ENCODE data around the gene VIM. TPM values are rescaled to one million over a fixed set of nuclear protein-coding genes. Genes with fewer than 3 reads are reported as not detected.

VIM gene
- total and polyA plus RNA-seq, 10 of the 15 experiments (the other 5 are each of a cell fraction or from before 2014, with no cell fraction given), result 44.2 to 287 (median 188) TPM

DNA sequence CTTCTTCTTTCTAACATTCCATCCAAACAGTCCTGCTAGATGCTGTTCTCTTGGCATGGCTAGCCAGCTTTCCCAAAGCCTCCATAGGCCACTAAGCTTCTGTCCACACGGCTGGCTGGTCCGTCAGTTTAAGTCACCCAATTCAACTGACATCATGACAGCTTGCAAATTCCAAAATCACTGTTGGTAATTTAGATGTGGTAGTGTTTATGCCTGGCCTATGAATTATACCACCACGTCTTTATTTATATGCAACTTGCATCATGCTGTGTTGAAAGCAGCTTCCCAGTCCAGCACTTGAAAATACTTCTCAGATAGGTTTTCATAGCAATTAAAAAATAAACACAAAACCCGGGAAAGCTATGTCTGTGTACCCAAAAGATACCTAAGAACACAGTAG is 2.2 kb upstream of the VIM start:
- H3K27me3 ChIP-seq (replicated peaks in 1 of 2; ENCODE audit: control insufficient read depth in 2 of 2, insufficient read depth in 2 of 2, low read length in 1 of 2), result no peaks in the 10 kb centered on the region; a peak in 1 of 4 replicates
- intact Hi-C loops (cut with micrococcal nuclease; ENCODE audit: unreplicated experiment) (no loop called here), in situ Hi-C loops (cut with MboI) (no loop called here)
- H4K20me1 ChIP-seq (ENCODE audit: control insufficient read depth, insufficient read depth), result no peaks in the 10 kb centered on the region
- no peak overlapping the region for H3K27ac ChIP-seq (ENCODE audit: control insufficient read depth, insufficient read depth)
- no peak overlapping the region for H2AFZ ChIP-seq (ENCODE audit: control insufficient read depth, low read depth, low read length)
- H3K79me2 ChIP-seq (ENCODE audit: control insufficient read depth, insufficient read depth, low read length), result no peaks in the 10 kb centered on the region
- ATAC-seq, result no peak
- POLR2A ChIA-PET, result no interaction called here
- SMC1A ChIA-PET (ENCODE audit: uncharacterized antibody, unreplicated experiment), result interaction anchor here (2.4 kb wide), 1 partner anchor 12 kb away, joined by 7 read pairs; no protein-coding TSS in a partner anchor
- H3K9ac ChIP-seq (ENCODE audit: control insufficient read depth, insufficient read depth, low read length), result no peak overlapping the region
- DNase-seq (ENCODE audit: low read depth, low spot score), result no peak
- RAD21 ChIA-PET (ENCODE audit: unreplicated experiment), result interaction anchor here (1.3 kb wide), 1 partner anchor 74 kb away, joined by 3 read pairs; no protein-coding TSS in a partner anchor
- H3K36me3 ChIP-seq (ENCODE audit: control insufficient read depth in 2 of 2, insufficient read depth in 2 of 2, low read length in 1 of 2), result no peaks in the 10 kb centered on the region
- no peak overlapping the region for H3K4me3 ChIP-seq
- peaks cover 21% of the 10 kb centered on the region for H3K4me1 ChIP-seq (ENCODE audit: control insufficient read depth, insufficient read depth, low read length)
- no TSS peak for BruUV-seq (replicated peaks)
- CTCF ChIA-PET, result interaction anchor here (1.9 kb wide), 1 partner anchor 25 kb away, joined by 5 read pairs; the partner anchor contains the start of gene TRDMT1
- H3K9me3 ChIP-seq (replicated peaks; ENCODE audit: control insufficient read depth, insufficient read depth, low read length), result no peaks in the 10 kb centered on the region
- no peak for FAIRE-seq
- no peak overlapping the region for H3K4me2 ChIP-seq (ENCODE audit: control insufficient read depth, insufficient read depth)
- 76% methylated on average over 4 of the region's 4 CpGs for WGBS (ENCODE audit: insufficient coverage, insufficient replicate concordance, low lambda C conversion rate, missing lambda C conversion rate)
- no peak for TF ChIP-seq RAD21 (IDR thresholded peaks at IDR 0.05; ENCODE audit: insufficient read depth, low read depth, low read length)
- TF ChIP-seq, protein P1, sequence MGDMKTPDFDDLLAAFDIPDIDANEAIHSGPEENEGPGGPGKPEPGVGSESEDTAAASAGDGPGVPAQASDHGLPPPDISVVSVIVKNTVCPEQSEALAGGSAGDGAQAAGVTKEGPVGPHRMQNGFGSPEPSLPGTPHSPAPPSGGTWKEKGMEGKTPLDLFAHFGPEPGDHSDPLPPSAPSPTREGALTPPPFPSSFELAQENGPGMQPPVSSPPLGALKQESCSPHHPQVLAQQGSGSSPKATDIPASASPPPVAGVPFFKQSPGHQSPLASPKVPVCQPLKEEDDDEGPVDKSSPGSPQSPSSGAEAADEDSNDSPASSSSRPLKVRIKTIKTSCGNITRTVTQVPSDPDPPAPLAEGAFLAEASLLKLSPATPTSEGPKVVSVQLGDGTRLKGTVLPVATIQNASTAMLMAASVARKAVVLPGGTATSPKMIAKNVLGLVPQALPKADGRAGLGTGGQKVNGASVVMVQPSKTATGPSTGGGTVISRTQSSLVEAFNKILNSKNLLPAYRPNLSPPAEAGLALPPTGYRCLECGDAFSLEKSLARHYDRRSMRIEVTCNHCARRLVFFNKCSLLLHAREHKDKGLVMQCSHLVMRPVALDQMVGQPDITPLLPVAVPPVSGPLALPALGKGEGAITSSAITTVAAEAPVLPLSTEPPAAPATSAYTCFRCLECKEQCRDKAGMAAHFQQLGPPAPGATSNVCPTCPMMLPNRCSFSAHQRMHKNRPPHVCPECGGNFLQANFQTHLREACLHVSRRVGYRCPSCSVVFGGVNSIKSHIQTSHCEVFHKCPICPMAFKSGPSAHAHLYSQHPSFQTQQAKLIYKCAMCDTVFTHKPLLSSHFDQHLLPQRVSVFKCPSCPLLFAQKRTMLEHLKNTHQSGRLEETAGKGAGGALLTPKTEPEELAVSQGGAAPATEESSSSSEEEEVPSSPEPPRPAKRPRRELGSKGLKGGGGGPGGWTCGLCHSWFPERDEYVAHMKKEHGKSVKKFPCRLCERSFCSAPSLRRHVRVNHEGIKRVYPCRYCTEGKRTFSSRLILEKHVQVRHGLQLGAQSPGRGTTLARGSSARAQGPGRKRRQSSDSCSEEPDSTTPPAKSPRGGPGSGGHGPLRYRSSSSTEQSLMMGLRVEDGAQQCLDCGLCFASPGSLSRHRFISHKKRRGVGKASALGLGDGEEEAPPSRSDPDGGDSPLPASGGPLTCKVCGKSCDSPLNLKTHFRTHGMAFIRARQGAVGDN (IDR thresholded peaks at IDR 0.05), result no peak
- TF ChIP-seq, protein P2, sequence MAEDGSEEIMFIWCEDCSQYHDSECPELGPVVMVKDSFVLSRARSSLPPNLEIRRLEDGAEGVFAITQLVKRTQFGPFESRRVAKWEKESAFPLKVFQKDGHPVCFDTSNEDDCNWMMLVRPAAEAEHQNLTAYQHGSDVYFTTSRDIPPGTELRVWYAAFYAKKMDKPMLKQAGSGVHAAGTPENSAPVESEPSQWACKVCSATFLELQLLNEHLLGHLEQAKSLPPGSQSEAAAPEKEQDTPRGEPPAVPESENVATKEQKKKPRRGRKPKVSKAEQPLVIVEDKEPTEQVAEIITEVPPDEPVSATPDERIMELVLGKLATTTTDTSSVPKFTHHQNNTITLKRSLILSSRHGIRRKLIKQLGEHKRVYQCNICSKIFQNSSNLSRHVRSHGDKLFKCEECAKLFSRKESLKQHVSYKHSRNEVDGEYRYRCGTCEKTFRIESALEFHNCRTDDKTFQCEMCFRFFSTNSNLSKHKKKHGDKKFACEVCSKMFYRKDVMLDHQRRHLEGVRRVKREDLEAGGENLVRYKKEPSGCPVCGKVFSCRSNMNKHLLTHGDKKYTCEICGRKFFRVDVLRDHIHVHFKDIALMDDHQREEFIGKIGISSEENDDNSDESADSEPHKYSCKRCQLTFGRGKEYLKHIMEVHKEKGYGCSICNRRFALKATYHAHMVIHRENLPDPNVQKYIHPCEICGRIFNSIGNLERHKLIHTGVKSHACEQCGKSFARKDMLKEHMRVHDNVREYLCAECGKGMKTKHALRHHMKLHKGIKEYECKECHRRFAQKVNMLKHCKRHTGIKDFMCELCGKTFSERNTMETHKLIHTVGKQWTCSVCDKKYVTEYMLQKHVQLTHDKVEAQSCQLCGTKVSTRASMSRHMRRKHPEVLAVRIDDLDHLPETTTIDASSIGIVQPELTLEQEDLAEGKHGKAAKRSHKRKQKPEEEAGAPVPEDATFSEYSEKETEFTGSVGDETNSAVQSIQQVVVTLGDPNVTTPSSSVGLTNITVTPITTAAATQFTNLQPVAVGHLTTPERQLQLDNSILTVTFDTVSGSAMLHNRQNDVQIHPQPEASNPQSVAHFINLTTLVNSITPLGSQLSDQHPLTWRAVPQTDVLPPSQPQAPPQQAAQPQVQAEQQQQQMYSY (CRISPR knock-in tag; IDR thresholded peaks at IDR 0.05), result no peak
- no peak for TF ChIP-seq CREM (IDR thresholded peaks at IDR 0.05; ENCODE audit: low read depth)
- TF ChIP-seq CHD4 (IDR thresholded peaks at IDR 0.05), result no peak
- TF ChIP-seq HDGF (IDR thresholded peaks at IDR 0.05), result no peak
- TF ChIP-seq STAT3 (IDR thresholded peaks at IDR 0.05; ENCODE audit: low read depth, low read length), result no peak
- TF ChIP-seq, protein P3, sequence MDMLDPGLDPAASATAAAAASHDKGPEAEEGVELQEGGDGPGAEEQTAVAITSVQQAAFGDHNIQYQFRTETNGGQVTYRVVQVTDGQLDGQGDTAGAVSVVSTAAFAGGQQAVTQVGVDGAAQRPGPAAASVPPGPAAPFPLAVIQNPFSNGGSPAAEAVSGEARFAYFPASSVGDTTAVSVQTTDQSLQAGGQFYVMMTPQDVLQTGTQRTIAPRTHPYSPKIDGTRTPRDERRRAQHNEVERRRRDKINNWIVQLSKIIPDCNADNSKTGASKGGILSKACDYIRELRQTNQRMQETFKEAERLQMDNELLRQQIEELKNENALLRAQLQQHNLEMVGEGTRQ (IDR thresholded peaks at IDR 0.05; ENCODE audit: borderline replicate concordance, low read depth, low read length), result no peak
- TF ChIP-seq IRF4 (IDR thresholded peaks at IDR 0.05; ENCODE audit: low read depth, low read length), result no peak
- TF ChIP-seq BCL11A (IDR thresholded peaks at IDR 0.05; ENCODE audit: low read depth, low read length), result no peak
- no peak for TF ChIP-seq BRCA1 (IDR thresholded peaks at IDR 0.05; ENCODE audit: low read depth, low read length)
- no peak for TF ChIP-seq ZNF384 (IDR thresholded peaks at IDR 0.05; ENCODE audit: borderline replicate concordance, low read depth, low read length)
- TF ChIP-seq CREB1 (IDR thresholded peaks at IDR 0.05; ENCODE audit: low read depth), result no peak
- TF ChIP-seq MTA3 (IDR thresholded peaks at IDR 0.05; ENCODE audit: borderline replicate concordance, low read length), result no peak
- TF ChIP-seq MEF2A (IDR thresholded peaks at IDR 0.05; ENCODE audit: insufficient read depth, low read depth, low read length), result no peak
- no peak for TF ChIP-seq SUZ12 (IDR thresholded peaks at IDR 0.05; ENCODE audit: unreplicated experiment)
